Left kidney (tissue), 2 donors: ENCODE measurements around the gene NFKBIZ. TPM values are rescaled to one million over a fixed set of nuclear protein-coding genes. Genes with fewer than 3 reads are reported as not detected.
"Not testable (repeated sequence)": the region's sequence is repeated elsewhere in the genome, so short reads cannot be mapped to it uniquely, and the experiment has no call there.

ENCODE experiments used
- DNase-seq: peaks from one replicate; pipeline ENCODE4 v3.0.0-alpha.2; 2013
- polyA plus RNA-seq: library from polyadenylated mRNA; unstranded; fragments of 120-200 nt; gene quantifications from one replicate; pipeline ENCODE4 v1.2.1, GENCODE V29; 2013; ENCODE audit not compliant: insufficient read length

Gene NFKBIZ
- polyA plus RNA-seq, 1 donor = 16.5 TPM

GRCh38 chr3:101873619-101874018 lies 24.3 kb downstream of the NFKBIZ start:
- DNase-seq = no peak

- DNase-seq = no peak
These were observed 26.8 kb downstream of the NFKBIZ start for GRCh38 chr3:101876142-101876541.

GRCh38 chr3:101878589-101878988 lies 29.3 kb downstream of the NFKBIZ start:
- DNase-seq = no peak

- DNase-seq = no peak
These were observed 29.8 kb downstream of the NFKBIZ start for GRCh38 chr3:101879102-101879501.

- DNase-seq = no peak
These were observed 30.4 kb downstream of the NFKBIZ start for GRCh38 chr3:101879623-101880284.

GRCh38 chr3:101884776-101885175 lies 35.5 kb downstream of the NFKBIZ start:
- DNase-seq = no peak

- DNase-seq = not testable (repeated sequence)
These were observed 36.3 kb downstream of the NFKBIZ start for GRCh38 chr3:101885584-101885983.

GRCh38 chr3:101886626-101887025 lies 37.3 kb downstream of the NFKBIZ start:
- no peak for DNase-seq

- DNase-seq = no peak
These were observed 39.3 kb downstream of the NFKBIZ start for GRCh38 chr3:101888653-101889052.

GRCh38 chr3:101890716-101891115 lies 41.4 kb downstream of the NFKBIZ start:
- no peak for DNase-seq

- no peak for DNase-seq
These were observed 43.3 kb downstream of the NFKBIZ start for GRCh38 chr3:101892648-101893047.

- no peak for DNase-seq
These were observed 46.9 kb downstream of the NFKBIZ start for GRCh38 chr3:101896083-101896757.

GRCh38 chr3:101897013-101897412 lies 47.7 kb downstream of the NFKBIZ start:
- no peak for DNase-seq

GRCh38 chr3:101898039-101898438 lies 48.7 kb downstream of the NFKBIZ start:
- DNase-seq = no peak

GRCh38 chr3:101898752-101899169 lies 49.4 kb downstream of the NFKBIZ start:
- DNase-seq = no peak

- DNase-seq = no peak
These were observed 51.0 kb downstream of the NFKBIZ start for GRCh38 chr3:101900316-101900715.

GRCh38 chr3:101900736-101901135 lies 51.4 kb downstream of the NFKBIZ start:
- DNase-seq = no peak

- DNase-seq = no peak
These were observed 52.7 kb downstream of the NFKBIZ start for GRCh38 chr3:101902041-101902440.

- no peak for DNase-seq
These were observed 54.1 kb downstream of the NFKBIZ start for GRCh38 chr3:101903451-101903871.

GRCh38 chr3:101905573-101905972 lies 56.3 kb downstream of the NFKBIZ start:
- not testable (repeated sequence) for DNase-seq
